H1 (cell line): ENCODE measurements around the gene MYO1D. TPM values are rescaled to one million over a fixed set of nuclear protein-coding genes. Genes with fewer than 3 reads are reported as not detected.

Source experiments
- CBX8 ChIP-seq: fragments of 300-800, 300-1000 bp; sonication (generic); IDR thresholded peaks from 2 replicates; pipeline ENCODE4 v1.7.1; 2016; ENCODE audit warnings: low read depth, low read length, borderline replicate concordance
- CEBPB ChIP-seq: IDR thresholded peaks from 2 replicates; pipeline ENCODE4 v1.6.1; 2012; ENCODE audit warnings: low read depth, low read length
- polyA plus RNA-seq, 7 experiments: library from polyadenylated mRNA; depleted of rRNA in 3 of 7; stranded (reverse) in 5 of 7; unstranded in 2 of 7; fragments of >200 nt in 5 of 7; fragments of 200-250 nt in 2 of 7; gene quantifications; 1 replicate in 5 of 7; 2 replicates in 1 of 7; 4 replicates in 1 of 7; pipeline versions ENCODE4 v1.2.1 to v1.2.3, GENCODE V29; 2011 to 2013; ENCODE audit warnings: missing spikeins in 2 of 7, mixed read lengths in 2 of 7
- total RNA-seq: library from RNA; stranded (reverse); fragmentation: NEBNext Ultra II Directional; extraction: Animal tissue kit (Norgen Biotek cat#: 25700); gene quantifications from 2 replicates; pipeline ENCODE4 v1.2.1, GENCODE V29; 2021

The MYO1D gene
- total and polyA plus RNA-seq, 2 of the 8 experiments (the other 6 are each of a cell fraction or from before 2014, with no cell fraction given): 6.5 to 25.4 TPM

- TF ChIP-seq CEBPB (no peak), CBX8 (no peak)
Measured at GRCh38 chr17:32590974-32591373, 285.9 kb downstream of the MYO1D start (continued).
